GM19397 (cell line): ENCODE results near the gene STIP1.

Experiments used
- ATAC-seq: cut with Tn5 transposase; IDR thresholded peaks from one replicate; pipeline ENCODE4 v1.9.1; 2021; ENCODE audit warnings: mild to moderate bottlenecking, moderate library complexity; ENCODE audit not compliant: unreplicated experiment

The STIP1 gene

GRCh38 chr11:64196626-64197025, 10.7 kb downstream of the STIP1 start:
- ATAC-seq, result no peak

- ATAC-seq, result no peak
These were observed 12.5 kb downstream of the STIP1 start for GRCh38 chr11:64198511-64198910.

GRCh38 chr11:64201543-64201942, 15.6 kb downstream of the STIP1 start:
- no peak for ATAC-seq

- ATAC-seq, result no peak
These were observed 17.0 kb downstream of the STIP1 start for GRCh38 chr11:64202992-64203391.

GRCh38 chr11:64203421-64204079, 17.6 kb downstream of the STIP1 start:
- no peak for ATAC-seq

GRCh38 chr11:64204080-64204440, 18.1 kb downstream of the STIP1 start:
- ATAC-seq, result no peak

- ATAC-seq, result no peak
These were observed 18.6 kb downstream of the STIP1 start for GRCh38 chr11:64204464-64204989.

- peak; percentile 9 for ATAC-seq
These were observed 20.7 kb downstream of the STIP1 start, which contains the start of gene FERMT3 for GRCh38 chr11:64206457-64207255. Gene FERMT3, plus strand, starts transcription at chr11:64206721. Its CDS starts 644 bp downstream, at chr11:64207365.

- ATAC-seq, result peak; percentile 58
These were observed 21.5 kb downstream of the STIP1 start for GRCh38 chr11:64207256-64208085.

- no peak for ATAC-seq
These were observed 22.3 kb downstream of the STIP1 start for GRCh38 chr11:64208086-64208795.

GRCh38 chr11:64208796-64209562, 23.0 kb downstream of the STIP1 start:
- ATAC-seq, result no peak

- no peak for ATAC-seq
These were observed 23.5 kb downstream of the STIP1 start for GRCh38 chr11:64209563-64209843.

GRCh38 chr11:64210301-64211020, 24.5 kb downstream of the STIP1 start:
- ATAC-seq, result no peak

- ATAC-seq, result no peak
These were observed 25.4 kb downstream of the STIP1 start for GRCh38 chr11:64211181-64211872.

- ATAC-seq, result no peak
These were observed 30.9 kb downstream of the STIP1 start for GRCh38 chr11:64216879-64217278.

- ATAC-seq, result no peak
These were observed 32.8 kb downstream of the STIP1 start for GRCh38 chr11:64218628-64219353.

- ATAC-seq, result no peak
These were observed 33.3 kb downstream of the STIP1 start for GRCh38 chr11:64219354-64219684.

GRCh38 chr11:64219755-64220154, 33.8 kb downstream of the STIP1 start:
- ATAC-seq, result no peak
